Colonic mucosa (tissue), 4 donors: Measurements from ENCODE around the gene RALGPS2. TPM values are rescaled to one million over a fixed set of nuclear protein-coding genes. Genes with fewer than 3 reads are reported as not detected.
"Not testable (repeated sequence)": the region's sequence is repeated elsewhere in the genome, so short reads cannot be mapped to it uniquely, and the experiment has no call there.

Source experiments
- DNase-seq: peaks from one replicate; pipeline ENCODE4 v3.0.0-alpha.2; 2020
- H3K27ac ChIP-seq: fragments of 200-600 bp; one replicate; pipeline ENCODE4 v1.8.0; 2021
- H3K27me3 ChIP-seq: fragments of 200-600 bp; one replicate; pipeline ENCODE4 v1.8.0; 2021
- H3K36me3 ChIP-seq: fragments of 200-600 bp; one replicate; pipeline ENCODE4 v1.8.0; 2021
- H3K4me1 ChIP-seq: fragments of 200-600 bp; one replicate; pipeline ENCODE4 v1.8.0; 2021; ENCODE audit warnings: mild to moderate bottlenecking
- H3K4me3 ChIP-seq: fragments of 200-600 bp; one replicate; pipeline ENCODE4 v1.8.0; 2021
- H3K9ac ChIP-seq, 2 donors: one replicate each; pipeline ENCODE4 v1.7.0; 2013; ENCODE audit warnings: control low read depth in 2 of 2, low read depth in 2 of 2, low read length in 2 of 2
- H3K9me3 ChIP-seq: fragments of 200-600 bp; one replicate; pipeline ENCODE4 v1.8.0; 2021
- intact Hi-C: fragments of 100-400 bp; cut with DNase I; formaldehyde crosslinking; loops from one replicate; pipeline ENCODE4 v1.14.1; 2022
- total RNA-seq, 2 donors: library from RNA; stranded (reverse); fragmentation: NEBNext Ultra II Directional in 1 of 2; extraction: Animal tissue kit (Norgen Biotek cat#: 25700) in 1 of 2; gene quantifications; one replicate each; pipeline ENCODE4 v1.2.1, GENCODE V29; 2021
- TF ChIP-seq, protein P1 (sequence below): fragments of 200-600 bp; IDR thresholded peaks from one replicate; pipeline ENCODE4 v1.8.0; 2022; ENCODE audit warnings: antibody characterized with exemption, mild to moderate bottlenecking
- donor health status: healthy.
- donor health status: DM: no; HTN: no; CAD: no.
- donor health status: DM: no; HTN: no; CAD: no.

The RALGPS2 gene
- total RNA-seq, 2 donors from 2014 or later = 23.5 to 49.1 TPM

- Histone ChIP-seq H3K4me3 (no peak overlapping the region), H3K9me3 (no peaks in the 10 kb centered on the region), H3K9ac (no peak overlapping the region), H3K4me1 (no peaks in the 10 kb centered on the region), H3K27me3 (no peaks in the 10 kb centered on the region), H3K27ac (no peak overlapping the region), H3K36me3 (no peaks in the 10 kb centered on the region)
- no peak for DNase-seq
- intact Hi-C loops = no loop called here
- TF ChIP-seq, protein P1, sequence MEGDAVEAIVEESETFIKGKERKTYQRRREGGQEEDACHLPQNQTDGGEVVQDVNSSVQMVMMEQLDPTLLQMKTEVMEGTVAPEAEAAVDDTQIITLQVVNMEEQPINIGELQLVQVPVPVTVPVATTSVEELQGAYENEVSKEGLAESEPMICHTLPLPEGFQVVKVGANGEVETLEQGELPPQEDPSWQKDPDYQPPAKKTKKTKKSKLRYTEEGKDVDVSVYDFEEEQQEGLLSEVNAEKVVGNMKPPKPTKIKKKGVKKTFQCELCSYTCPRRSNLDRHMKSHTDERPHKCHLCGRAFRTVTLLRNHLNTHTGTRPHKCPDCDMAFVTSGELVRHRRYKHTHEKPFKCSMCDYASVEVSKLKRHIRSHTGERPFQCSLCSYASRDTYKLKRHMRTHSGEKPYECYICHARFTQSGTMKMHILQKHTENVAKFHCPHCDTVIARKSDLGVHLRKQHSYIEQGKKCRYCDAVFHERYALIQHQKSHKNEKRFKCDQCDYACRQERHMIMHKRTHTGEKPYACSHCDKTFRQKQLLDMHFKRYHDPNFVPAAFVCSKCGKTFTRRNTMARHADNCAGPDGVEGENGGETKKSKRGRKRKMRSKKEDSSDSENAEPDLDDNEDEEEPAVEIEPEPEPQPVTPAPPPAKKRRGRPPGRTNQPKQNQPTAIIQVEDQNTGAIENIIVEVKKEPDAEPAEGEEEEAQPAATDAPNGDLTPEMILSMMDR = no peak
Measured at GRCh38 chr1:178945763-178946266, 220.8 kb downstream of the RALGPS2 start.

GRCh38 chr1:178946416-178946815 is 221.4 kb downstream of the RALGPS2 start:
- Histone ChIP-seq H3K36me3 (no peaks in the 10 kb centered on the region), H3K4me3 (no peak overlapping the region), H3K4me1 (no peaks in the 10 kb centered on the region), H3K9ac (no peak overlapping the region), H3K9me3 (no peaks in the 10 kb centered on the region), H3K27ac (no peak overlapping the region), H3K27me3 (no peaks in the 10 kb centered on the region)
- intact Hi-C loops = no loop called here
- DNase-seq = no peak
- TF ChIP-seq, protein P1 = no peak

- no peak overlapping the region for H3K4me3 ChIP-seq
- no peak for DNase-seq
- TF ChIP-seq, protein P1 = no peak
- H3K4me1 ChIP-seq = no peaks in the 10 kb centered on the region
- no peaks in the 10 kb centered on the region for H3K9me3 ChIP-seq
- H3K36me3 ChIP-seq = no peaks in the 10 kb centered on the region
- no peak overlapping the region for H3K9ac ChIP-seq
- intact Hi-C loops = no loop called here
- no peaks in the 10 kb centered on the region for H3K27me3 ChIP-seq
- no peak overlapping the region for H3K27ac ChIP-seq
Measured at GRCh38 chr1:178946855-178947676, 222.0 kb downstream of the RALGPS2 start.

DNA sequence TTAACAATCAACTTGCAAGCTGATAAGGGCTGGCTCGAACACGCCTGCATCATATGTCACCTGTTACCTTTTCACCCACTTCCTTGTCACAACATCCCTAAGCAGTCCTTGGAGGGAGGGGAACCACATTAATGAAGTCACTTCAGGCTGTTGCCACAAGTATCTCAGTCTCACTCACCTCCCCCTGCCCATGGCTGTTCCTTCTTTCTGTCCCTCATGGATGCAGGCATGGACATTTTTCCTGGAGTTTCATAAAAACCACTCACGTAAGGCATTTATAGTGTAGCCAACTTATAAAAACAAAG is 222.6 kb downstream of the RALGPS2 start:
- TF ChIP-seq, protein P1 = no peak
- intact Hi-C loops = no loop called here
- no peaks in the 10 kb centered on the region for H3K4me1 ChIP-seq

DNA sequence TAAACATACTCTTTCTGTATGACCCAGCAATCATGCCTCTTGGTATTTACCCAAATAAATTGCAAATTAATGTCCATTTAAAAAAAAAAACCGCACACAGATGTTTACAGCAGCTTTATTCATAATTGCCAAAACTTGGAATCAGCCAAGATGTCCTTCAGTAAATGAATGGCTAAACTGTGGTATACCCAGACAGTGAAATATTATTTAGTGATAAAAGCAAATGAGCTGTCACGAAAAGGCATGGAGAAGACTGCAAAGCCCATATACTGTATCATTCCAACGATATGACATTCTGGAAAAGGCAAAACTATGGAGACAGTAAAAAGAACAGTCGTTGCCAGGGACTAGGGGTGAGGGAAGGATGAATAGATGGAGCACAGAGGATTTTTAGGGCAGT is 223.6 kb downstream of the RALGPS2 start:
- no peaks in the 10 kb centered on the region for H3K4me1 ChIP-seq
- TF ChIP-seq, protein P1 = no peak
- no peak overlapping the region for H3K27ac ChIP-seq
- no peaks in the 10 kb centered on the region for H3K27me3 ChIP-seq
- no peak overlapping the region for H3K4me3 ChIP-seq
- no peak for DNase-seq
- intact Hi-C loops = no loop called here
- H3K36me3 ChIP-seq = no peaks in the 10 kb centered on the region
- no peak overlapping the region for H3K9ac ChIP-seq
- H3K9me3 ChIP-seq = no peaks in the 10 kb centered on the region

More for the DNA sequence above, 222.6 kb downstream of the RALGPS2 start:
- H3K9ac ChIP-seq = no peak overlapping the region
- no peak overlapping the region for H3K27ac ChIP-seq
- no peak overlapping the region for H3K4me3 ChIP-seq
- no peaks in the 10 kb centered on the region for H3K36me3 ChIP-seq
- DNase-seq = no peak
- H3K27me3 ChIP-seq = no peaks in the 10 kb centered on the region
- H3K9me3 ChIP-seq = no peaks in the 10 kb centered on the region

DNA sequence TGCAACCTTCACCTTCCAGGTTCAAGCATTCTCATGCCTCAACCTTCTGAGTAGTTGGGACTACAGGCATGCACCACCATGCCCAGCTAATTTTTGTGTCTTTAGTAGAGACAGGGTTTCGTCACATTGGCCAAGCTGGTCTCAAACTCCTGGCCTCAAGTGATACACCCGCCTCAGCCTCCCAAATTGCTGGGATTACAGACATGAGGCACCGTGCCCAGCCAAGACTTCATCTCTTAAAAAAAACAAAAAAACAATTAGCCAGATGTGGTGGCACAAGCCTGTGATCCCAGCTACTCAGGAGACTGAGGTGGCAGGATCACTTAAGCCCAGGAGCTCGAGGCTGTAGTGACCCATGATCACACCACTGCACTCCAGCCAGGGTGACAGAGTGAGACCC is 224.8 kb downstream of the RALGPS2 start:
- H3K27ac ChIP-seq, H3K36me3 ChIP-seq, H3K4me1 ChIP-seq, H3K9me3 ChIP-seq, DNase-seq, H3K27me3 ChIP-seq, H3K9ac ChIP-seq, intact Hi-C loops, H3K4me3 ChIP-seq: not testable (repeated sequence)
